HG02571 (cell line): ENCODE results near the gene SIPA1L3.

ENCODE experiments used
- ATAC-seq: cut with Tn5 transposase; IDR thresholded peaks from one replicate; pipeline ENCODE4 v1.9.1; 2021; ENCODE audit warnings: mild to moderate bottlenecking, moderate library complexity; ENCODE audit not compliant: unreplicated experiment

Gene SIPA1L3

DNA sequence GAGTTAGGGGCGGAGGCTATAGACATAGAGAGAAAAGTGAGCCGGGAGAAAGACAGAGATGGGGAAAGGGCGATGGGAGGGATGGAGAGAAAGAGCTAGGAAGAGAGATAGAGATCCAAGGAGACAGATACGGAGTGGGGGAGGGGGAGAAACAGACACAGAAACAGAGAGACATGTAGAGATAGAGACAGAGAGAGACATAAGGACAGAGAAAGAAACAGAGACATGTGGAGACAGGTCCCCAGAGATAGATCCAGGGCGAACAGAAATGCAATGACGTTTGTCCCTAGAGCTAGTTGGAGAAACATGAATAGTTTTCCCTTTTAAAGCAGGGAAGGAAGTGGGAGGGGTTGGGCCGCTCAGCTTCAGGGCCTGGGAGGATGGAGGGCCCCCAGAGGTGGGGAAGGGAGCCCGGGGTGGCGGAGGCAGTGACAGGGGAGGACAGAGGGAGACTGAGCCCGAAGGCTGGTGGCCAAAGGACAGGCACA is 344.6 kb downstream of the SIPA1L3 start:
- no peak for ATAC-seq

DNA sequence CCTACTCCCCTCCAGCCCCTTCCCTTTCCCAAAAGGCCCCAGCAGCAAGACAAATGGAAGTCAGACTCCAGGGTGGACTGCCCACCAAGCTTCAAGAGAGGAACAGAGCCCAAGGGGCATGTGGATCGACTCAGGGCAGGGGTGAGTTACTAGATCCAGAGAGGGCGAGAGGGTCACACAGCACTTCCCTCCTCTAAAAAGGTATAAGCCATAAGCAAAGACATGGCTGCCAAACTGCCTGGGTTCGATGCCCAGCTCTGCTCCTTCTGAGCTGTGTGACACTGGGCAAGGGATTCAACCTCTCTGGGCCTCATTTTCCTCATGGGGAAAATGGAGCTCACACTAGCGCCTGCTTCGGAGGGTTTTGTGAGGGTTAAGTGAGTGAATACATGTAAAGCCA is 345.4 kb downstream of the SIPA1L3 start:
- ATAC-seq = no peak

DNA sequence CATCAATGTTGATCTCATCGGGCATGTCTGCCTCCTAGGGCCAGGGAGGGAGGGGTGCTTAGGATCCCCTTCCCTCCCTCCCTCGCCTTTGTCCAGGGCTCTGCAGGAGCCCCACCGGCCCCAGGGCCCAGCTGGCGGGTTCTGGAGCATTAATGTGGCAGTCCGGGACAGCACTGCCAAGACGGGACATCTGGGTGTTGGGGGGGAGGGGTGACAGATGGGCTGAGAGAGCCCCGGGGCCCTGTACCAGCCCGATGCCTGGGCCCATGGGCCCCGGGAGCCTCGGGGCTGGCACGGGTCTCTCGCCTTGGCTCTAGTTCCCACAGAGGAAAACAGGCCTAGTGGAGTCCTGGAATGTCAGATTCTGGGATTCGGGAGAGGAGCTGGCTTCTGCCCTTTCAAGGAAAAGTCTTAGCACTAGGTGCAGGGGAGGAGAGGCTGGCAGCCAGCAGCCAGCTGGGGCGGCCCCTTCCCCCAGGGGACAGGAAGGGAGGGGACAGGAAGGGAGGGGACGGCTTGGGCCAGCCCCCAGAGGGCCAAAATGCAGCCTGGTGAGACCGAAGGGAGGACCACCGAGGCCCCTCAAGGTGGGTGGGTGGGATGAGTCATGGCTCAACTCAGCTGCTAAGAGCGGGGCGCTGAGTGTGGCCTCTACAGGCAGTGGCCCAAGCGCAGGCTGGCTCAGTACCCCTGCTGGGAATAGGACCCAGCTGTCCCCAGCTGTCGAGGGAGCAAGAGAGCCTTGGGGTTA is 346.1 kb downstream of the SIPA1L3 start:
- no peak for ATAC-seq

DNA sequence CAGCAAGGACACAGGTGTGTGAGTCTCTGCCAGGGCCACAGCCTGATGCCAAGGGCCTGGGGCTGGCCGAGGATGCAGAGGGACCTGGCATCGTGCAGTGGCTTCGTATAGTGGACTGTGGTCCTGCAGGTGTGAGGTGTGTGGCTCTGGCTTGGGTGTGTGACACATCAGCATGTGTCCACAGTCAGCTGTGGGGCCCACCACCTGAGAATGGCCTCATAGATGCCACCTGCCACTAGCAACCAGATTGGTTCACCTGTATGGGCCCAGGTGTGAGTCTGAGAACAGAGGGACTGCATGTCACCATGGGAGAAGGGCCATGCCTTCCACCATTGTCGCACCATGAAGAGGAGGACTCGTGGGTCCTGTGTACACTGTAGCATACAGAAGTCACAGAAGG is 346.8 kb downstream of the SIPA1L3 start:
- ATAC-seq = no peak

DNA sequence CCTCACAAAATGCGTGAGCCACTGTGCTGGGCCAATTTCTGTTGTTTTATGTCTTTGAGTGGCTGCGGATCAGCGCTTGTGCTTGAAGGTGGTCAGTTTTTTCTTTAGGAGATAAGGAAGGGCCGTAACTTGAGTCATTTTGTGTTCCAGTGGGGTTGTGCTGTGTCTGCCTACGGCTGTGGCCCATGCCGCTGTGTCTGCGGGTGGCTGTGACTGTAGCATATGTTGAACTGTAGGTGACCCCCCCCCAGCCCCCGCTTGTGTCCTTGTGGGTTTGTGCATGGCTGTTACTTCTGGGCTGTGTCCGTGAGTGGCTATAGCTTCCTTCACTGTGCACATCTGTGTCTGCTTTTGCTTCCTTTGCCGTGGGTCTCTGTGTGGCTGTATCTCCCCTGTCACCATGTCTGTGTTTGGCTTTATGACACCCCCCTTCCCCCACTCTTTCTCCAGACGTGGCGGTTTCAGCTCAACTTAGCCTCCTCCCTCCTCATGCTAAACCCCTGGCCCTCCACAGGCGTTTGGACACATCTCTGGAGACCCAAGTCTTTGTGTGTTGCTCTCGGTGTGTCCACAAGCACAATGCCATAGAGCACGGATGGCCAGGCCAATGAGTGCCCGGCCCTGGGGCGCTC is 348.5 kb downstream of the SIPA1L3 start:
- ATAC-seq = no peak
